Measurements from ENCODE around the gene SCAMP4.
"Not testable (repeated sequence)": the region's sequence is repeated elsewhere in the genome, so short reads cannot be mapped to it uniquely, and the experiment has no call there.

Gene SCAMP4

DNA sequence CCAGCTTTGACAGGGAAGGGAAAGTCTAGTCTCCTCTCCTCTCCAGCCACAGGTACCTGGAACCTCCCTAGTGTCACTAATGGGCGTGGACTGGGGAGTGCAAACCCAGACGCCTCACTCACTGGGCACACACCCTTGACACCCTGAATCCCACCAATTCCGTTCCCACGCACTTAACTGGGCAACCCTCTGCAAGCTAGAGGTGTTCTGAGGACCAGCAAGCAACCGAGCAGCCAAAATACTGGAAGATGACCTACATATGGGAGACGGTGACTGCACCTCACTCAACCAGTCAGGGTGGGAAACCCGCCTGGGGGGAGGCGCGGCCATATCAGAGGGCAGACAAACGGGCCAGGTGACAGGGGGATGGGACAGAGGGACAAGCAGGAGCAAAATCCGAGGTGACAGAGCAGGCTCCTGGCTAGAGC, 20.9 kb upstream of the SCAMP4 start:
- no peak for DNase-seq

DNA sequence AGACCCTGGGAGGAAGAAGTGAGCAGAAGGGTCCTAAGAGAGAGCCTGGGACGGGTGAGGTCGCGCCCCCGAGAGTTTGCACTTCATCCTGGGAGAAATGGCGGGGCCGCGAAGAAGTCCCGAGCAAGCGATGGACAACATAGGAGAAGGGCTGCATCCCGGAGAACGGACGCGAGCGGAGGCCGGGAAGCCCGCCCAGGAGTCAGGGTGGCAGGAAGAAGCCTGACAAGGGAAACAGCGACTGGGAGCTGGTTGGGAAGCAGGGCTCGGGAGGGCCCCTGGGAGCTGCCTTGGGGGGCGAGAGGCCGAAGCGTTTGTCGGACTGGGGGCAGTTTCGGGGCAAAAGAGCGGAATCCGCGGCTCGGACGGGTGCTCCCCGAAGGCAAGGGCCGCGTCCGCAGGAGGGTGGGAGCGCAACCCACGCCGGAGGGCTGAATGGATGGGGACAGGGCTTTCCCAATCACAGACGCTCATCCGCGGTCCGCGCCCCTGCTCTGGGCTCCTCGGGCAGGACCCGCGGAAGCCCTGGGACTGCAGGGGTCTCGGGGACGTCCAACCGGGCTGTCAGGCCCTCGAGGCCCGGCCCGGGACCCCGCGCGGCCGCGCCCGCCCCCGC, 20.4 kb upstream of the SCAMP4 start:
- no peak for DNase-seq

DNA sequence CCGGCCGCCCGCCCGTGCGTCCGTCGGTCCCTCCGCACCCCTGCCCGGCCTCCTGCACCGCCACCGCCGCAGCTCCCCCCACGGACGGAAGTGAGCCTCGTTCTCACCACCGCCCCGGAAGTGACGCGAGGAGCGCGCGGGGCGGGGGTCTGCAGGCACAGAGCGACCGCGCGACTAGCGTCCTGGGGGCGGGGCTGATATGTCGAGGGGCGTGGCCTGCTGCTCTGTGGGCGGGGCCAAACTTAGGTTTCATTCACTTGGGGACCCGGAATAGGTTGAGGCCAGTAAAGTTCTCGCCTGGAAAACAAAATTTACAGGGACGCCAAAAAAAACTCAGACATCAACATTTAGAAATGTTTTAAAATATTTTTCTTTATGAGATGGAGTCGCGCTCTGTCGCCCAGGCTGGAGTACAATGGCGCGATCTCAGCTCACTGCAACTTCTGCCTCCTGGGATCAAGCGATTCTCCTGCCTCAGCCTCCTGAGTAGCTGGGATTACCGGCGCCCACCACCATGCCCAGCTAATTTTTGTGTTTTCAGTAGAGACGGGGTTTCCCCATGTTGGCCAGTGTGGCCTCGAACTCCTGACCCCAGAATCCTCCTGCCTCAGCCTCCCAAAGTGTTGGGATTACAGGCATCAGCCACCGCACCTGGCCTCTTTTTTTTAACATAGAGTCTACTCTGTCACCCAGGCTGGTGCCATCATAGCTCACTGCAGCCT, 19.6 kb upstream of the SCAMP4 start, which contains the start of gene ABHD17A:
Gene ABHD17A (minus strand): TSS at position 99 of the 722 bp plus-strand sequence. CDS start 3,930 bp downstream, outside the sequence.
- peak; percentile 89 for DNase-seq

DNA sequence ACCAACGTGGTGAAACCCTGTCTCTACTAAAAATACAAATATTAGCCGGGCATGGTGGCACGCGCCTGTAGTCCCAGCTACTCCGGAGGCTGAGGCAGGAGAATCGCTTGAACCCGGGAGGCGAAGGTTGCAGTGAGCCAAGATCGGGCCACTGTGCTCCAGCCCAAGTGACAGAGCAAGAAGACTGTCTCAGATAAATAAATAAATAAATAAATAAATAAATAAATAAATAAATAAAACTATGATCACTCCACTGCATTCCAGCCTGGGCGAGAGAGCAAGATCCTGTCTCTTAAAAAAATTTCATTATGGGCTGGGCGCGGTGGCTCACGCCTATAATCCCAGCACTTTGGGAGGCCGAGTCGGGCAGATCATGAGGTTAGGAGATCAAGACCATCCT, 18.8 kb upstream of the SCAMP4 start:
- DNase-seq: not testable (repeated sequence)

DNA sequence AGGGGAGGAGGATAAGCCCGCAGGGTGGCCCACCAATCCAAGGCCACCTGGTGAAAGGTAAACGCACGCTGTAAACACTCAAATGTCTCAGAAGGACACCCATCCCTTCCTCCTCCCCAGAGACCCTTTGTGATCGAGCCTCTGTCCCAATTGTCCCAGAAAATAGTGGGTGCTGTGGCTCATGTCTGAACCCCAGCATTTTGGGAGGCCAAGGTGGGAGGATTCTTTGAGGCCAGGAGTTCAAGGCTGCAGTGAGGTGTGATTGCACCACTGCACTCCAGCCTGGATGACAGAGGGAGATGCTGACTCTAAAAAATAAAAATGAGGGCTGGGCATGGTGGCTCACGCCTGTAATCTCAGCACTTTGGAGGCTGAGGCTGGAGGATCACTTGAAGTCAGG, 16.8 kb upstream of the SCAMP4 start:
- no peak for DNase-seq

DNA sequence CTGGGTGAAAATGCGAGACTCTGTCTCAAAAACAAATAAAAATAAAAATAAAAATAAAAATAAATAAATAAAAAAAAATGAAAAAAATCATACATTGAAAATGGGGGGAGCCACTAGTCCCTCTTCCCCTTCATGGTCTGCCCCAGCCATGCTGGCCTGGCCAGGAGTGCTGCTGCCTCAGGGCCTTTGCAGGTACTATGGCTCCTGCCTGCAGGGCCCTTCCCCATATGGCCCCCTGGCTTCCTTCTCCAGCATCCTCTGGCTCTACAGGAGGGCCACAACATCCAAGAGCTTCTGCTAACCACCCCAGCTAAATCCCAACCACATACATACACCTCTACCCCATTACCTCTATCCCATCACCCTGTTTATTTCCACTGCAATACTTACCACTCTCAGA, 15.3 kb upstream of the SCAMP4 start:
- no peak for DNase-seq

DNA sequence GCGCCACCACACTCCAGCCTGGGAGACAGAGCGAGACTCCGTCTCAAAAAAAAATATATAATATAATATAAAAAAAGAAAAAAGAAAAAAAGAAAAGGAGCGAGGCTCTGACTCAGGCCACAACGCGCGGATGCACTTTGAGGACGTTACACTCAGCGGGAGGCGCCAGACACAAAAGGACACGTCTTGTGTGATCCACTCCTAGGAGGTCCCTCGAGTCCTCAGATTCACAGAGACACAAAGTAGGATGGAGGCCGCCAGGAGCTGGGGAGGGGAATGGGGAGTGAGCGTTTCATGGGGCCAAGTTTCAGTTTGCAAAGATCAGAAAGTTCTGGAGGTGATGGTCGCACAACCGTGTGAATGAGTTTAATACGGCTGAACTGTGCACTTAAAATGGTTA, 11.4 kb upstream of the SCAMP4 start:
- DNase-seq: no peak

DNA sequence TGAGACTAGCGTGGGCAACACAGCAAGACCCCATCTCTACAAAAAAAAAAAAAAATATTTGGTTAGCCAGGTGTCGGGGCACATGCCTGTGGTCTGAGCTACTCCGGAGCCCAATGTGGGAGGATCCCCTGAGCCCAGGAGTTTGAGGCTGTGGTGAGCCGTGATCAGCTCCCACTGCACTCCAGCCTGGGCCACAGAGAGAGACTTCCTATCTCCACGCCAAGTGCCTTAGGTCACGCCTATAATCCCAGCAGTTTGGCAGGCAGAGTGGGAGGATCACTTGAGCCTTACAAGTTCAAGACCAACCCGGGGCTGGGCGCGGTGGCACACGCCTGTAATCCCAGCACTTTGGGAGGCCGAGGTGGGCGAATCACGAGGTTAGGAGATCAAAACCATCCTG, 8.7 kb upstream of the SCAMP4 start:
- no peak for DNase-seq

DNA sequence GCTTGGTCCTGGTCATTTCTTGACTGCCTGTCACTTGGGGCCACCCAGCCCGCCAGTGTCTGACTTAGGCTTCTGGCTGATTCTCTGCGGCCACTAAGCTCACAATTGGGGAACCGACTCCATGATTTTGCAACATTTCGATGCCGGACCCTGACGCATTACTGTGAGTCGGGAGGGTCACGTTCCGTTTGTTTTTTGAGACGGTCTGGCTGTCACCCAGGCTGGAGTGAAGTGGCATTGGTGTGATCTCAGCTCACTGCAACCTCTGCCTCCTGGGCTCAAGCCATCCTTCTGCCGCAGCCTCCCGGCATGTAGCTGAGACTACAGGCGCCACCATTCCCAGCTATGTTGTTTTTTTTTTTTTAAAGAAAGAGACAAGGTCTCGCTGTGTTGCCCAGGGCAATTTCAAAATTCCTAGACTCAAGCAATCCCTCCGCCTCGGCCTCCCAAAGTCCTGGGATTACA, 3.2 kb upstream of the SCAMP4 start:
- DNase-seq: no peak

DNA sequence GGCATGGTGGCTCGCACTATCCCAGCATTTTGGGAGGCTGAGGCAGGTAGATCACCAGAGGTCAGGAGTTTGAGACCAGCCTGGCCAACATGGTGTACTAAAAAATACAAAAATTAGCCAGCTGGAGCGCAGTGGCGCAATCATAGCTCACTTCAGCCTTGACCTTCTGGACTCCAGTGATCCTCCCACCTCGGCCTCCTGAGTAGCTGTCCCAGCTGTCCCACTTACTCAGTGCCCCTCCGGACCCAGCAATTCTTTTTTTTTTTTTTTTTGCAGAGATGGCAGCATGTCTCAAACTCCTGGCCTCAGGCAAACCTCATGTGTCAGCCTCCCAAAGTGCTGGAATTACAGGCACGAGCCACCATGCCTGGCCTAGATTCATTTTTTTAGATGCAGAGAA, 2.3 kb upstream of the SCAMP4 start:
- no peak for DNase-seq

DNA sequence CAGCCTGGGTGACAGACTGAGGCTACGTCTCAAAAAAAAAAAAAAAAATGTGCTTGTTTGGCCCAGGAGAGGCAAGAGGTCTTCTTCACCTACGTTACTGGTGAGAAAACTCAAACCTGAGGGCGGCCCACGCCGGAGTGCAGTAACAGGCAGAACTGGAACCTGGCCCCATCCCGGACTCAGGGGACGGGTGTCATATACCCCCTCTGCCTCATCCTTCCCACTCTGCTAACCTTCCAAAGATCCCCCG, 414 bp upstream of the SCAMP4 start:
- DNase-seq: no peak

DNA sequence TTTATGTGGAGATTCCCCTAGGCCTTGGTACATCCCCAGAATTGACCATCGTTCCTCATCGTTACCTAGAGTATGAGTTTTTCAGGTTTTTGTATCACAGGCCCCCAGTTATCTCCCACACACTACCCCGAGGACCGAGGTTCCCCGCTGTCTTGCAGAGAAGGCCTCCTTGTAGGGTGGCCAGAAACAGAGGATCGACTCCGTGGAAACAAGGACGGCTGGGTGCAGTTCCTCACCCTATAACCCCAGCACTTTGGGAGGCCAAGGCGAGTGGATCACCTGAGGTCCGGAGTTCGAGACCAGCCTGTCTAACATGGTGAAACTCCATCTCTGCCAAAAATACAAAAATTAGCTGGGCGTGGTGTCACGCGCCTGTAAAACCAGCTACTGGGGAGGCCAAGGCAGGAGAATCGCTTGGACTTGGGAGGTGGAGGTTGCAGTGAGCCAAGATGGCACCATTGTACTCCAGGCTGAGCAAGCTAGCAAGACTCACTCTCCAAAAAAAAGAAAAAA, 720 bp downstream of the SCAMP4 start:
- no peak for DNase-seq

DNA sequence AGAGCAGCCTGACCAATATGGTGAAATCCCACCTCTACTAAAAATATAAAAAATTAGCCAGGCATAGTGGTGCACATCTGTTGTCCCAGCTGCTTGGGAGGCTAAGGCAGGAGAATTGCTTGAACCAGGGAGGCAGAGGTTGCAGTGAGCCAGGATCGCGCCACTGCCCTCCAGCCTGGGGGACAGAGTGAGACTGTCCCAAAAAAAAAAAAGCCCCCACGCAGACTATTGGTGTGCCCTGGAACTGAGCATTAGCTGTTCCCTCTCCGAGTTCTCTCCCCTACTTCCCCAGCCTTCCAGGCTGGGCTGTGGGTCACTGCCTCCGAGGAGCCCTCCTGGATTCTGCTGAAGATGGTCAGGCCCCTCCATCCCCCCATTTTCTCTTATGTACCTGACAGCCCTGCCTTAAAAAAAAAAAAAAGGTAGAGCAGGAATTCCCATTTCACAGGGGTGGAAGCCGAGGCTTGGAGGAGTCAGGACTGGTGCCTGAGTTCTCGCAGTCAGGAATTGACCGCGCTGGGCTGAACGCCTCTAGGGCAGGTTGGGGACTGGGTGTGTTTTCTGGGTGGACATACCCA, 1.9 kb downstream of the SCAMP4 start:
- DNase-seq: no peak

DNA sequence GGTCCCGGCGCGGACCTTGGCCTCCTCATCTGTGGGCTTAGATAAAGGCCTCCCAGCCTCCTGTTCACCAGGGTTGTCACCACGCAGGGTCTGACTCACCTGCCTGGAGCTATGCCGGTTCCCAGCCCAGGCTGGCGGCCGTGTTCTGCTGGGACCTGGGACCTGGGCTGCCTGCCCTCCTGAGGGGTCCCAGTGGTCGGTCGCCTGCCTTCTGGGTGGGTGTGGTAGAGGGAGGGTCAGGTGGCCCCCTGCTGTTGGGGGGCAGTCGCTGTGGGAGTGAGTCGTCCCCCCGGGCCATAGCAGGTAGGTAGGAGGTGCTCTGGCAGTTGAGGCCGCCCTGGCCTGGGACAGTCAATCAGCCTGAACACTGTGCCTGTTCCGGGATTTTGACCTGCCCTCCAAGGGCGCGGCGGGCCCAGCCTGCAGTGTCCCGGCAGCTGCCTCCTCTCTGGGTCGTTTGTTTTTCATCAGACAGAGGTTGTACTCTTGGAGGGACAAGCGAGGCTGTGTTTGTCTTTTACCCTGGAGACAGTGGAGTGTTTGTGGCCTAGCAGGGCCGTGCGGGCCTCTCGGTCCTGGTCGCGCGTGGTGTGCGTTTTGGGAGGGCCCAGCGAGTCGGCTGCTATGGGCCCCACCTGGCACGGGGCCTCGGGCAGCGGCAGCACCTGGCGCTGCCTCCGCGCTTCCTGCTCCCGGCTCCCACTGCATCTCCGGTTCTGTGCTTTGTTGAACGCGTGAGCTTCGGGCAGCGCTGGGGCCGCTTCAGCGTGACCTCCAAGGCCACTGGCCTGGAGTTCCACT, 2.6 kb downstream of the SCAMP4 start:
- no peak for DNase-seq

DNA sequence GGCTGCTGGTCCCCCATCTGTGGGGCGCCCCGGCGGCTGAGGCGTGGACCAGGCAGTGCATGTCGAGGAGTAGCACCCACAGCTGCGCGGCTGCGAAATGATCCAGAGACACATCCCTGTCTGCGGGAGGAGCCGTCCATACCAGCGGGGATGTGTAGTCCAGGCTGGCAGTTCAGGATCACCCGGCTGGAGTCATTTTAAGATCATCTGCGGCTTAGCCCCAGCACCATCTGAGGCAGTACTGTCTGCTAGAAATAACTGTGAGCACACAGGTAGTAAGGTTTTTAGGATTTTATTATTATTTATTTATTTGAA, 3.1 kb downstream of the SCAMP4 start:
- DNase-seq: no peak

DNA sequence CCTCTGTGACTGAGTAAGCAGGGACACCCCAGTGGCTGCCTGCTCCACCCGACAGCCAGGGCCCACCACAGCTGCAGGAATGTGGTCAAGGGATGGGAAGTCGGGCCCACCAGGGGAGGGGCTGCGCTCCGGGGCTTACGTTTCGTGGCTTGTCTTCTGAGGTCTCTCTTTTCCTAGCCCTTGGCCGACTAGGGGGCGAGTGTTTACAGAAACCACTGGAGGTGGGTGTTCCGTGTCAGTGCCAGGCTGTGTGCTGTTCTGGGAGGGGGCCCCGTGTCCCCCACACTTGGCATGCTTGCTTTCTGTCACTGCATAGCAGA, 4.5 kb downstream of the SCAMP4 start:
- DNase-seq: no peak

DNA sequence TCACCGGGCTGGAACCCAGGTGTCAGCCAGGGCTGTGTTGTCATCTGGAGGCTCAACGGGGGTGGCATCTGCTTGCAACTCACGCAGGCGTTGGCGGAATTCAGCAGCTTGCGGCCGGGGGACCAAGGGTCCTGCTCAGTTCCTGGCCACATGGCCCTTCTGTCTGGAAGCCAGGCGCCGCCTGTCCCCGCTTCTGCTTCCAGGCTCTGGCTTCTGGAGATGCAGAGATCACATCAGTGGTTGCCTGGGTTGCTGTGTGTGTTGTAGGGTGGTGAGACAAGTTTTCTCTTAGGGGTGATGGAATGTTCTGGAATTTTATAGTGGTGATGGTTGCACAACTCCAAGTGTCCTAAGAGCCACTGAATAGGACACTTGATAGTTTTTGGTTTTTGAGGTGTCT, 5.0 kb downstream of the SCAMP4 start:
- no peak for DNase-seq

DNA sequence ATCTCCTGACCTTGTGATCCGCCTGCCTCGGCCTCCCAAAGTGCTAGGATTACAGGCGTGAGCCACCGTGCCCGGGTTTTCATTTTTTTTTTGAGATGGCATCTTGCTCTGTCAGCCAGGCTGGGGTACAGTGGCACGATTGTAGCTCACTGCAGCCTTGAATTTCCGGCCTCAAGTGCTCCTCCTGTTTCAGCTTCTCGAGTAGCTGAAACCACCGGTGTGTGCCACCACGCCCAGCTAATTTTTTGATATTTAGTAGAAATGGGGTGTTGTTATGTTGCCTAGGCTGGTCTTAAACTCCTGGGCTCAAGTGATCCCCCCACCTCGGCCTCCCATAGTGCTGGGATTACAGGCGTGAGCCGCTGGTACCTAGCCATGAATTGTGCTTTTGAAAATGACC, 5.9 kb downstream of the SCAMP4 start:
- DNase-seq: no peak

DNA sequence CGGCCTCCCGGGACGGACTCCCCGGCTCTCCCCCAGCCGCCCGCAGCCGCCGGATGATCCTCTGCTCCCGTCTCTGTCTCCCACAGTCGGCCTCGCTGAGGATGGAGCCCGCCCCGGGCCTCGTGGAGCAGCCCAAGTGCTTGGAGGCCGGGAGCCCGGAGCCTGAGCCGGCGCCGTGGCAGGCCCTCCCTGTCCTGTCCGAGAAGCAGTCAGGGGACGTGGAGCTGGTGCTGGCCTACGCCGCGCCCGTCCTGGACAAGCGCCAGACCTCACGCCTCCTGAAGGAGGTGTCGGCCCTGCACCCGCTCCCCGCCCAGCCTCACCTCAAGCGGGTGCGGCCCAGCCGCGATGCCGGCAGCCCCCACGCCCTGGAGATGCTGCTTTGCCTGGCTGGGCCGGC, 6.8 kb downstream of the SCAMP4 start:
- DNase-seq: no peak

DNA sequence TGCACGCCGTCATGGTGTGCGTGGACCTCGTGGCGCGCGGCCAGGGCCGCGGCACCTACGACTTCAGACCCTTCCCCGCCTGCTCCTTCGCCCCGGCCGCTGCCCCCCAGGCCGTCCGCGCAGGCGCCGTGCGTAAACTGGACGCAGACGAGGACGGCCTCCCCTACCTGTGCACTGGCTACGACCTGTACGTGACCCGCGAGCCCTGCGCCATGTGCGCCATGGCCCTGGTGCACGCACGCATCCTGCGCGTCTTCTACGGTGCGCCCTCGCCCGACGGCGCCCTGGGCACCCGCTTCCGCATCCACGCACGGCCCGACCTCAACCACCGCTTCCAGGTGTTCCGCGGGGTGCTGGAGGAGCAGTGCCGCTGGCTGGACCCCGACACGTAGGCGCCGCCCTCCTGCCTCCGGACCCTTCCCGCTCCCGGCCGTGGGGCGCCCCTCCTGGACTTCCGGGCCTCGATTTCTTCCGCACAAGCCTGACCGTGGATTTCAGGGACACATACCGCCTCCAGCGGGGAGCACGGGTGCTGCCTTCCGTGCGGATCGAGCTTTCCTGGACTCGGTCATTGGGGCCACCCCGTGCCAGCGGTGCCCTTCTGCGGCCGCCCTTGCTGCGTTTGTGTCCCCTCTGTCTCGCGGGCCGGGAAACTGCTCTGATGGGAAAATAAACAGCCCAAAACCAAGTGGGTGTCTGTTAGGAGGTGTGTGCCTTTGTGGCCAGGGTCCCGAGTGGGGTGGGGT, 7.7 kb downstream of the SCAMP4 start:
- DNase-seq: no peak

DNA sequence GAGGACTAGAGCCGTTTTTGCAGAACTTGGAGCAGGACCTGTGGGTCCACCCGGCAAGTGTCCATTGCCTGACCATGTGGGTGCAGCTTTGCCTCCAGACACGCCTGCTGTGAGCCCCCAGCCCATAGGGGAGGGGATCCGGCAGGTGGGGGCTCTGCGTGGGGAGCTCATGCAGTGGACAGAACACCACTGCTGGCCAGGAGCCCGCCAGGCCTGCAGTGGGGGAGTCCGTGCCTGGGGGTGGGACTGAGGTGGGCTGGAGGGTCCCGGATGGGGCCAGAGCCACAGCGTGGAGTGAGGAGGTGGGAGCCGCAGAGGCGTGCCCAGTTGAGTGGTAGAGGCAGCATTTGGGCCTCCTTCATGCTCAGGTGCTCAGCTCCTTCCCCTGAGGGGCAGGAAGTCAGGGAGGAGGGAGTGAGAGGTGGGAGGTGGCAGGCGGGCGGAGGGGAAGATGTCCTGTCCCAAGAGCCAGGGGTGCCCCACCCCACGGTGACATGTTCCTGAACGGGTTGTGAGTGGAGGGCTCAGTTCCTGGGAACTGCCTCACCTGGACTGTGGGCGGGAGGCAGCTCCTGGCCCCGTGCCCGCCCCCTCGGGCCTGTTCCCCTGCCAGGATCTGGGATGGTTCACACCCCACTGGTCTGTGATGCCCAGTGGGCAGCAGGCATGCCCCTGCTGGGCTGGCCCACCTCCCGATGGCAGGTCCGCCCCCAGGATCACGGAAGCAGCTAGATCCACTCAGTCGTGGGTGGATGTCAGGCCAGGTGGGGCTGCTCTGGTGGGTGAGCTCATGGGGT, 8.8 kb downstream of the SCAMP4 start:
- DNase-seq: no peak

DNA sequence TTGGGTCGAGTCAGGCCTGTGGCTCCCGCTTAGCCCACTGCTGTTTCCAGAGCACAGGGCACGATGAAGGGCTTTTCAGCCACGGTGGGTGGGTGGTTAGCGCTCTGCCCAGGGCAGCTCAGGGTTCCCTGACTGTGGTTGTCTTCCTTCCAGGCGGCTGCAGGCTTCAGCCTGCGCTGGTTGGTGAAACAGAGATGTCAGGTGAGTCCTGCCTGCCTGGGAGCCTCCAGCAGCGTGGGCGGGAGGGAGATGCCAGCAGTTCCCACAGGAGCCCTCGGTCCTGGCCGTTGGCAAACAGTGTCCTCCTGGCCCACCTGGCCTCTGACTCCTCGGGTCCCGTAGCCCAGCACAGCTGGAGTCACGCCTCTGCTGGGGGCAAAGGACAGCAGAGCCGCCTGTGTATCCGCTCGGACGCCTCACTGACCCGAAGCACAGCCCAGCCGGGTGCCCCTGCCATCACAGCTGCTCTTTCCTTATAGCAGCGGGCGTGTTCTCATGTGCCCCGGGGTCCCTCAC, 9.7 kb downstream of the SCAMP4 start:
- DNase-seq: no peak
